ENCODE results near the gene TBC1D14. TPM values are rescaled to one million over a fixed set of nuclear protein-coding genes. Genes with fewer than 3 reads are reported as not detected.

The TBC1D14 gene
- total and polyA plus RNA-seq, 11 donors: 9.8 to 51.0 (median 34.3) TPM

- Histone ChIP-seq H3K27me3 (no peaks in the 10 kb centered on the region), H3K4me1 (peaks cover 0 to 72% (median 23%) of the 10 kb centered on the region in 12 donors), H3K9me3 (no peaks in the 10 kb centered on the region), H3K4me3 (no peak overlapping the region), H3K36me3 (peaks cover 0 to 10% (median 0%) of the 10 kb centered on the region in 9 donors), H3K27ac (peak overlapping the region in 3 of 12 donors; percentile 22 to 96 (median 36))
- intact Hi-C loops (cut with DNase I): no loop called here
- TF ChIP-seq POLR2A (IDR thresholded peaks at IDR 0.05): no peak
- no peak for TF ChIP-seq CTCF (IDR thresholded peaks at IDR 0.05)
- ATAC-seq (peak in 1 of 4 donors; percentile 8), DNase-seq (no peak)
- 65 to 70% (median 66%) methylated on average over 15 of the region's 15 CpGs for WGBS, 4 donors
Measured at GRCh38 chr4:6929812-6930464, 20.3 kb downstream of the TBC1D14 start.

GRCh38 chr4:6932475-6932874 lies 22.8 kb downstream of the TBC1D14 start:
- no peaks in the 10 kb centered on the region for H3K9me3 ChIP-seq
- intact Hi-C loops (cut with DNase I): no loop called here
- H3K4me3 ChIP-seq: no peak overlapping the region
- no peak for DNase-seq
- H3K4me1 ChIP-seq: peaks cover 0 to 59% (median 20%) of the 10 kb centered on the region in 12 donors
- no peak overlapping the region for H3K27ac ChIP-seq
- no peak for ATAC-seq
- no peaks in the 10 kb centered on the region for H3K27me3 ChIP-seq
- no peak for TF ChIP-seq POLR2A (IDR thresholded peaks at IDR 0.05)
- no peak for TF ChIP-seq CTCF (IDR thresholded peaks at IDR 0.05)
- WGBS, 4 donors: 94 to 98% (median 95%) methylated on average over 2 to 3 of the region's 3 CpGs
- H3K36me3 ChIP-seq: peaks cover 0 to 4% (median 0%) of the 10 kb centered on the region in 9 donors

- Histone ChIP-seq H3K27me3 (no peaks in the 10 kb centered on the region), H3K27ac (no peak overlapping the region), H3K4me3 (no peak overlapping the region), H3K4me1 (peaks cover 0 to 59% (median 20%) of the 10 kb centered on the region in 12 donors), H3K9me3 (no peaks in the 10 kb centered on the region), H3K36me3 (peaks cover 0 to 4% (median 0%) of the 10 kb centered on the region in 9 donors)
- TF ChIP-seq POLR2A (IDR thresholded peaks at IDR 0.05) (no peak), CTCF (IDR thresholded peaks at IDR 0.05) (no peak)
- 77 to 91% (median 82%) methylated on average over 3 of the region's 3 CpGs for WGBS, 4 donors
- DNase-seq (no peak), ATAC-seq (no peak)
- intact Hi-C loops (cut with DNase I): no loop called here
Measured at GRCh38 chr4:6932918-6933317, 23.3 kb downstream of the TBC1D14 start.

GRCh38 chr4:6933691-6934430 lies 24.2 kb downstream of the TBC1D14 start:
- Histone ChIP-seq H3K27ac (peak overlapping the region in 1 of 12 donors; percentile 93), H3K9me3 (no peaks in the 10 kb centered on the region), H3K4me3 (no peak overlapping the region), H3K36me3 (peaks cover 0 to 4% (median 0%) of the 10 kb centered on the region in 9 donors), H3K4me1 (peaks cover 0 to 58% (median 23%) of the 10 kb centered on the region in 12 donors), H3K27me3 (no peaks in the 10 kb centered on the region)
- DNase-seq: no peak
- 91 to 97% (median 94%) methylated on average over 9 of the region's 9 CpGs for WGBS, 4 donors
- TF ChIP-seq POLR2A (IDR thresholded peaks at IDR 0.05) (no peak), CTCF (IDR thresholded peaks at IDR 0.05) (no peak)
- intact Hi-C loops (cut with DNase I): no loop called here
- ATAC-seq: no peak

Measured in heart left ventricle (tissue), 16 donors.